Posterior vena cava (tissue), 2 donors: Measurements from ENCODE around the gene FCER1G. TPM values are rescaled to one million over a fixed set of nuclear protein-coding genes. Genes with fewer than 3 reads are reported as not detected.
A peak's percentile ranks its signal among the peaks of the same experiment; 100 is the strongest.
"Not testable (repeated sequence)": the region's sequence is repeated elsewhere in the genome, so short reads cannot be mapped to it uniquely, and the experiment has no call there.

Source experiments
- DNase-seq: peaks from one replicate; pipeline ENCODE4 v3.0.0-alpha.2; 2020; ENCODE audit warnings: low spot score
- intact Hi-C, 2 donors: fragments of 100-400 bp; cut with DNase I; formaldehyde crosslinking; loops; one replicate each; pipeline versions ENCODE4 v1.14.1 to v1.14.2; 2022 to 2023
- microRNA-seq, 2 donors: library from miRNA; unstranded; fragments of <30 nt; microRNA quantifications; one replicate each; pipeline ENCODE4 v1.2.0, GENCODE V29; 2020 to 2021; ENCODE audit warnings: borderline microRNAs expressed in 2 of 2
- total RNA-seq, 2 donors: library from RNA; stranded (reverse); fragmentation: NEBNext Ultra II Directional; extraction: Animal tissue kit (Norgen Biotek cat#: 25700); gene quantifications; one replicate each; pipeline ENCODE4 v1.2.1, GENCODE V29; 2021
- donor health status: DM: yes; HTN: yes; CAD: no.
- donor health status: DM: yes; HTN: yes; CAD: no.

Gene FCER1G
- total RNA-seq, 2 donors from 2014 or later, result 40.4 to 101 TPM

GRCh38 chr1:161251579-161251978 lies 36.5 kb downstream of the FCER1G start:
- intact Hi-C loops, result no loop called here

GRCh38 chr1:161255302-161255701 lies 40.2 kb downstream of the FCER1G start:
- intact Hi-C loops, DNase-seq: not testable (repeated sequence)

More at GRCh38 chr1:161251579-161251978, 36.5 kb downstream of the FCER1G start:
- no peak for DNase-seq

DNA sequence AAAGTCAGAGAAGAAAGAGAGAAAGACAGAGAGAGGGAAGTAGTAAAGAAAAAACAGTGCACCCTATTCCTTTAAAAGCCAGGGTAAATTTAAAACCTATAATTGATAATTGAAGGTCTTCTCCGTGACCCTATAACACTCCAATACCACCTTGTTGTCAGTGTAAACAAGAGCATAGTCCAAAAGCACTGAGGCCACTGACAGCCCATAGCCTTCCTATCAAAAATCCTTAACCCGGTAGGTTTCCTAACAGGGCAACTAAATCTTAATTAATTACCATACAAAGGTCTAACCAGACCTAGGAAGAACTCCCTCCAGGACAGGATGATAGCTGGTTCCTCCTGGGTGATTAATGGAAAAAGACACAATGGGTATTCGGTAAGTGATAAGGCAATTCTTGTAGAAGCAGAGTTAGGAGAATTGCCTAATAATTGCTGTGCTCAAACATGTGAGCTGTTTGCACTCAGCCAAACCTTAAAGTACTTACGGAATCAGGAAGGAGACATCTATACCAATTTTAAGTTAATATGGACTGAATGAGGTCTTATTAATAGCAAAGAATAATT lies 40.9 kb downstream of the FCER1G start:
- DNase-seq, intact Hi-C loops: not testable (repeated sequence)

GRCh38 chr1:161257109-161257508 lies 42.0 kb downstream of the FCER1G start:
- DNase-seq, intact Hi-C loops: not testable (repeated sequence)

GRCh38 chr1:161258439-161259344 lies 43.6 kb downstream of the FCER1G start, which contains the start of gene PCP4L1:
TSS of gene PCP4L1 (plus strand) at chr1:161258745. CDS start at chr1:161258975, 230 bp downstream.
- DNase-seq, result peak; percentile 82
- intact Hi-C loops, result no loop called here

DNA sequence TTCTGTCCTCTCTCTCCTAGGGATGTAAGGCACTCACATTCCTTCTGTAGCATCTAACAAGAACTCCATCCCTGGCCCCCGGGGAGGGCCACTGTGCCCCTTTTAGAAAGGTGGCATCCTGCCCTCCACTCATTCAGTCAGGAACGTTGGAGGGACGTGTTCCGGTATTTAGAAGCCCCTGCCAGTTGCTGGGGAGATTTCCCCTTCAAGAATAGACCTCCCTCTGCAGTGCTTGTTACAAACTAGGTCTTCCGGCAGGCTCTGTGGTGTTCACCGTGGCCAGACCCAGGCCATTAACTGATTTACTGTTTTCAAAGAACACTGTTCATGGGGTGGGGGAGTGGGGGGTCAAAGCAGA lies 44.2 kb downstream of the FCER1G start:
- intact Hi-C loops, result no loop called here
- DNase-seq, result no peak

DNA sequence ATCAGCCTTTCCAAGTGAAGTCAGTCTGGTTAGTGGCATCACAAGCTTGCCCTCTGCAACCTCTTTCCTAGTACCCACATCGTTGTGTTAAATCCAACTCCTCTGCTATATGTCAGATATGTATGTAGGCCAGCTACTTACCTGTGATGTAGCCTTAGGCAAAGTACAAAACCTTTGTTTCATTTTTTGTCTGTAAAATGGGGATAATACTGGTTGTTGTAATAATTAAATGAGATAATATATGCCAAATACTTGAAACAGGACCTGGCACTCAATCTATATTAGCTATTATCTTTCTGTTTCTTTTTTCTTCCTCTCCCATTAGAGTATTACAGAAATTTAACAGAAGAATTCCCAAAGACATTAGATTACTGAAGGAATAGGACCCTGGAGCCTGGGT lies 44.7 kb downstream of the FCER1G start:
- intact Hi-C loops, result no loop called here
- no peak for DNase-seq

DNA sequence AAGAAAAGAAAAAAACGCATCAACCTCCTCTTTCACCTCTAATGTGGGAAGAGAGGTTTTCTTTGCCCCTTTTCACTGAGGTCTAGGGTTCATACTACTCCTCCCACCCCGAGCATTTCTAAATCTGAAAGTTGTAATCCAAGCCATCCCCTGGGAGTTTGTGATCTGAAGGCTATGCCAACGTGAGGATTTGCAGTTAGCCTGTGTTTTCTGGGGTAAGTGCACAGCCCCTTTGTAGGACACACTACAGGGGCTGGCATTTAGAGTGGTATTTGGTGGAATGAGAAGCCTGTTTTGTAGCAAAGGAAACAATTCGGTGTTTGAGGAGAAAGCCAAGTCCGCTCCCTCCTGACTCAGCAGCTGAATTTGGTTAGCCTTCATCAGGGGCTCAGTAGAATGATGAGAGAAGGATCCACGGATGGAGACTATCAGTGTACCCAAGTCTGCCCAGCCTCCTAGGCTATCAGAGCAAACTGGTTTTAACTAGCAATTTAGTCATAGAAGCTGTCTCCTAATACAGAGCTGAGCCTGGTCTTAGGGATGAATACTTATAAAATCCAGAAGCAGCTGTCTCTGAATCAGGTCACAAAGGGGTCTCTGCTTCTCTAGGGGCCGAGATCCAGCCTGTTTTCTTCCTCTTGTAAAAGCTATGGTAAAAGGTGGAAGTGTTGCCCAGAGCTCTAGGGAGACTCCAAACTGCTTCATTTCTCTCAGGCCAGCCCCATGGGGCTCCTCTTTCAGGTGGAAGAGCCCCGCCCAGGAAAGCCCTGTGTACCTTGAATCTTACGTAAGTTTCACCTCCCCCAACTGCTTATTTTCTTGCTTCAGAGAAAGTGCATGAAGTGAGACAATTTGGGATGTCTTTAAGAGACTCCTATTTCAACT lies 45.5 kb downstream of the FCER1G start:
- no peak for DNase-seq
- intact Hi-C loops, result no loop called here

- intact Hi-C loops, result no loop called here
- no peak for DNase-seq
Measured at GRCh38 chr1:161261261-161262235, 46.5 kb downstream of the FCER1G start.

DNA sequence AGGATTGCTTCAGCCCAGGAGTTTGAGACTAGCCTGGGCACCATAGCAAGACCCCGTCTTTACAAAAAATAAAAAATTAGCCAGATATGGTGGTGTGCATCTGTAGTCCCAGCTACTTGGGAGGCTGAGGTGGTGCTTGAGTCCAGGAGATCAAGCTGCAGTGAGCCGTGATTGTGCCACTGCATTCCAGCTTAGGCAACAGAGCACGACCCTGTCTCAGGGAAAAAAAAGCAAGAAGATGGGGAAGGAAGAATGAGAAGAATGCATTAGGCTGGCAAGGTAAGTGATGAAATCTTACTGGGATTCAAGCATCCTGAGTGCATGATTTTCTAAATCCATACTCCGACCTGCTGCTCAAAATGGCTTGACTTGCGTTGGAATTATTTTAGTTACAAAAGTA lies 50.2 kb downstream of the FCER1G start:
- DNase-seq, result no peak
- intact Hi-C loops, result no loop called here

GRCh38 chr1:161266202-161266601 lies 51.1 kb downstream of the FCER1G start:
- DNase-seq, result no peak
- intact Hi-C loops, result no loop called here

DNA sequence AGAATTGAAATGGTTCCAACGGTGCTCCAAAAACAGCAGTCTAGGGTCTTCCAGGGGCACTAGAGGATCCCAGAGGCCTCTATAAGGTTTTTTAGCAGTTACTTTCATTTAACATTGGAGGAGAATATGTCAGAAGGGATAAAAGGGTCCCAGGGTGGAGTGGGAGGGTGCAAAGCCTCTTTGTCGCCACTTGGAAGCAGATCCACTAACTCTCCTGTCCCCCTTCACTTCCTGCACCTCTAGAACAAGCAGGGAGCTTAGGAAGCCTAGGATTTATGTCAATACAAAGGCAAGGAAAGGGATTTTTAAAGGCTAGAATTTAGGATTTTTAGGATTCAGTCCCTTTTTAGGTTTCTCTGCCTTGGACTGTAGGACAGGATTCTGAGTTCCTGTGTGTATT lies 51.7 kb downstream of the FCER1G start:
- no peak for DNase-seq
- intact Hi-C loops, result no loop called here

GRCh38 chr1:161267321-161267720 lies 52.2 kb downstream of the FCER1G start:
- intact Hi-C loops, result no loop called here
- no peak for DNase-seq

Small RNA genes within 50 kb of the gene (microRNA-seq; reads per million reads assigned to microRNA genes)
- 1.6 to 2.1 reads per million in 2 donors for gene MIR5187

Other genes starting within 250 kb of the FCER1G start
- gene F11R, start 194.1 kb upstream of the FCER1G start, total RNA-seq, result 10 to 100 TPM; 16.0 to 17.3 TPM
- 10 to 100 TPM in 1 of 2 donors, 1 to 10 TPM in 1; 4.5 to 12.5 TPM for gene TSTD1, start 176.3 kb upstream of the FCER1G start, total RNA-seq
- 10 to 100 TPM; 33.5 to 40.0 TPM for gene USF1, start 169.3 kb upstream of the FCER1G start, total RNA-seq
- 10 to 100 TPM; 10.5 to 15.2 TPM for gene ARHGAP30, start 145.4 kb upstream of the FCER1G start, total RNA-seq
- gene NECTIN4, start 125.7 kb upstream of the FCER1G start, total RNA-seq, result under 1 TPM in 1 of 2 donors, not detected in 1; 0.19 TPM
- gene KLHDC9, start 116.9 kb upstream of the FCER1G start, total RNA-seq, result 1 to 10 TPM; 2.4 to 4.2 TPM
- 10 to 100 TPM; 35.8 to 43.6 TPM for gene PFDN2, start 97.3 kb upstream of the FCER1G start, total RNA-seq
- gene NIT1, start 97.2 kb upstream of the FCER1G start, total RNA-seq, result 10 to 100 TPM; 23.7 to 29.6 TPM
- 10 to 100 TPM; 32.1 to 35.8 TPM for gene DEDD, start 82.6 kb upstream of the FCER1G start, total RNA-seq
- gene UFC1, start 61.3 kb upstream of the FCER1G start, total RNA-seq, result 10 to 100 TPM; 54.8 to 63.0 TPM
- gene USP21, start 55.8 kb upstream of the FCER1G start, total RNA-seq, result 10 to 100 TPM; 12.9 to 20.8 TPM
- gene PPOX, start 48.9 kb upstream of the FCER1G start, total RNA-seq, result 10 to 100 TPM; 15.0 to 16.8 TPM
- 10 to 100 TPM; 12.7 to 17.3 TPM for gene B4GALT3, start 37.8 kb upstream of the FCER1G start, total RNA-seq
- gene ADAMTS4, start 16.2 kb upstream of the FCER1G start, total RNA-seq, result 100 to 1,000 TPM in 1 of 2 donors, 10 to 100 TPM in 1; 28.0 to 125 TPM
- 10 to 100 TPM; 54.3 to 57.9 TPM for gene NDUFS2, start 12.9 kb upstream of the FCER1G start, total RNA-seq
- gene APOA2, start 8.3 kb downstream of the FCER1G start, total RNA-seq, result not detected
- 10 to 100 TPM; 13.4 to 15.0 TPM for gene TOMM40L, start 10.8 kb downstream of the FCER1G start, total RNA-seq
- not detected for gene NR1I3, start 22.9 kb downstream of the FCER1G start, total RNA-seq
- 1 to 10 TPM; 3.0 to 4.6 TPM for gene PCP4L1, start 43.5 kb downstream of the FCER1G start, total RNA-seq
- gene MPZ, start 94.7 kb downstream of the FCER1G start, total RNA-seq, result 1 to 10 TPM; 1.3 to 1.5 TPM
- 100 to 1,000 TPM; 119 to 123 TPM for gene SDHC, start 99.1 kb downstream of the FCER1G start, total RNA-seq
- gene CFAP126, start 152.6 kb downstream of the FCER1G start, total RNA-seq, result not detected